OCI-LY7 (cell line): Measurements from ENCODE around the gene XRCC6.

Experiments used
- CTCF ChIP-seq: fragments of 200-600 bp; sonication (generic); conservative IDR thresholded peaks from 2 replicates; pipeline ENCODE4 v1.5.1; 2014; ENCODE audit warnings: mild to moderate bottlenecking, antibody characterized with exemption, low read length, moderate library complexity, mixed read lengths
- EZH2phosphoT487 ChIP-seq: fragments of 200-600 bp; sonication (generic); IDR thresholded peaks from 2 replicates; pipeline ENCODE4 v1.6.1; 2018; ENCODE audit warnings: low read depth, borderline replicate concordance, mild to moderate bottlenecking, mixed run types, antibody characterized with exemption, low read length, moderate library complexity, mixed read lengths

GRCh38 chr22:41641854-41642253, 20.8 kb downstream of the XRCC6 start:
- no peak for TF ChIP-seq CTCF
- no peak for TF ChIP-seq EZH2phosphoT487
